HG03460 (cell line): ENCODE measurements around the gene LMTK3.

Experiments
- ATAC-seq: cut with Tn5 transposase; IDR thresholded peaks from one replicate; pipeline ENCODE4 v1.9.1; 2021; ENCODE audit not compliant: unreplicated experiment

Gene LMTK3

GRCh38 chr19:48473161-48473966, 38.3 kb downstream of the LMTK3 start:
- ATAC-seq, result no peak

GRCh38 chr19:48471836-48472235, 39.8 kb downstream of the LMTK3 start:
- ATAC-seq, result no peak

- no peak for ATAC-seq
Measured at GRCh38 chr19:48470856-48471255, 40.8 kb downstream of the LMTK3 start.

- no peak for ATAC-seq
Measured at GRCh38 chr19:48469934-48470680, 41.5 kb downstream of the LMTK3 start.

- ATAC-seq, result peak; percentile 6
Measured at GRCh38 chr19:48469289-48469881, 42.2 kb downstream of the LMTK3 start, which contains the start of gene CYTH2. TSS of gene CYTH2 (plus strand) at chr19:48469369. CDS start at chr19:48469508, 139 bp downstream.

GRCh38 chr19:48468772-48469288, 42.8 kb downstream of the LMTK3 start:
- ATAC-seq, result peak; percentile 87

- ATAC-seq, result no peak
Measured at GRCh38 chr19:48466561-48467325, 44.9 kb downstream of the LMTK3 start.

- no peak for ATAC-seq
Measured at GRCh38 chr19:48465215-48465614, 46.4 kb downstream of the LMTK3 start.

GRCh38 chr19:48461982-48462655, 49.5 kb downstream of the LMTK3 start:
- no peak for ATAC-seq

- no peak for ATAC-seq
Measured at GRCh38 chr19:48461651-48461981, 50.0 kb downstream of the LMTK3 start.

- ATAC-seq, result no peak
Measured at GRCh38 chr19:48458016-48458415, 53.6 kb downstream of the LMTK3 start.

GRCh38 chr19:48456864-48457263, 54.8 kb downstream of the LMTK3 start:
- ATAC-seq, result no peak

GRCh38 chr19:48455908-48456562, 55.6 kb downstream of the LMTK3 start:
- ATAC-seq, result no peak

GRCh38 chr19:48455171-48455907, 56.3 kb downstream of the LMTK3 start, which contains the start of gene KCNJ14:
TSS of gene KCNJ14 (plus strand) at chr19:48455574. CDS start at chr19:48461725, 6,151 bp downstream.
- no peak for ATAC-seq

GRCh38 chr19:48454150-48454730, 57.4 kb downstream of the LMTK3 start:
- no peak for ATAC-seq

GRCh38 chr19:48452289-48453190, 59.1 kb downstream of the LMTK3 start:
- no peak for ATAC-seq

GRCh38 chr19:48451624-48452023, 60.0 kb downstream of the LMTK3 start:
- no peak for ATAC-seq

- ATAC-seq, result no peak
Measured at GRCh38 chr19:48450863-48451262, 60.8 kb downstream of the LMTK3 start.
